ENCODE data around the gene EGFLAM.

- TF ChIP-seq CTCF (IDR thresholded peaks at IDR 0.05; ENCODE audit: low read length), result no peak
- TF ChIP-seq EZH2 (IDR thresholded peaks at IDR 0.05; ENCODE audit: borderline replicate concordance, low read length), result no peak
These were observed 164.3 kb downstream of the EGFLAM start for GRCh38 chr5:38422622-38423021.

Data from OCI-LY1 (cell line).